Thyroid gland (tissue), 4 donors: Measurements from ENCODE around the gene LMNB1. TPM values are rescaled to one million over a fixed set of nuclear protein-coding genes. Genes with fewer than 3 reads are reported as not detected.
A peak's percentile ranks its signal among the peaks of the same experiment; 100 is the strongest.
"Not testable (repeated sequence)": the region's sequence is repeated elsewhere in the genome, so short reads cannot be mapped to it uniquely, and the experiment has no call there.

Experiments
- DNase-seq, 2 donors: peaks; one replicate each; pipeline ENCODE4 v3.0.0-alpha.2; 2019
- H3K27ac ChIP-seq, 3 donors: fragments of 200-600 bp; sonication (generic); 1 replicate in 2 of 3; 2 replicates in 1 of 3; pipeline ENCODE4 v1.5.1; 2016 to 2019; ENCODE audit warnings: mild to moderate bottlenecking in 1 of 3, moderate library complexity in 1 of 3
- H3K27me3 ChIP-seq: fragments of 200-600 bp; sonication (generic); one replicate; pipeline ENCODE4 v1.5.1; 2019
- H3K36me3 ChIP-seq, 2 donors: fragments of 200-600 bp; sonication (generic); one replicate each; pipeline ENCODE4 v1.5.1; 2016 to 2019
- H3K4me1 ChIP-seq, 2 donors: fragments of 200-600 bp; sonication (generic); one replicate each; pipeline ENCODE4 v1.5.1; 2017 to 2019
- H3K4me3 ChIP-seq, 3 donors: fragments of 200-600 bp; sonication (generic); replicated peaks in 1 of 3; 1 replicate in 2 of 3; 2 replicates in 1 of 3; pipeline ENCODE4 v1.5.1; 2016; ENCODE audit warnings: mild to moderate bottlenecking in 1 of 3
- H3K9me3 ChIP-seq: fragments of 200-600 bp; sonication (generic); one replicate; pipeline ENCODE4 v1.5.1; 2017
- POLR2A ChIP-seq, 2 donors: fragments of 450-650 bp; IDR thresholded peaks; one replicate each; pipeline ENCODE4 v1.6.1; 2017; ENCODE audit warnings: antibody characterized with exemption in 2 of 2, mild to moderate bottlenecking in 2 of 2, moderate library complexity in 1 of 2
- WGBS, 2 donors: methylation state at CpG; one replicate each; pipeline ENCODE4 v1.1.5; 2017; 5-methylcytosine and 5-hydroxymethylcytosine counted together
- intact Hi-C: fragments of 100-400 bp; cut with DNase I; formaldehyde crosslinking; loops from one replicate; pipeline ENCODE4 v1.15.1; 2023
- total RNA-seq, 4 donors: library from RNA; depleted of rRNA; stranded (reverse); fragments of >200 nt; gene quantifications; one replicate each; pipeline ENCODE4 v1.2.3, GENCODE V29; 2016
- TF ChIP-seq, protein P1 (sequence below), 6 experiments: fragments of 200-600 bp in 3 of 6; fragments of 450-650 bp in 3 of 6; sonication (generic) in 3 of 6; IDR thresholded peaks; one replicate each; pipeline ENCODE4 v1.5.1; 2016 to 2019; ENCODE audit warnings: antibody characterized with exemption in 6 of 6, mild to moderate bottlenecking in 2 of 6, inconsistent platforms in 1 of 6, moderate library complexity in 1 of 6

The LMNB1 gene
- total RNA-seq, 4 donors from 2014 or later: 3.9 to 18.4 (median 6.5) TPM

DNA sequence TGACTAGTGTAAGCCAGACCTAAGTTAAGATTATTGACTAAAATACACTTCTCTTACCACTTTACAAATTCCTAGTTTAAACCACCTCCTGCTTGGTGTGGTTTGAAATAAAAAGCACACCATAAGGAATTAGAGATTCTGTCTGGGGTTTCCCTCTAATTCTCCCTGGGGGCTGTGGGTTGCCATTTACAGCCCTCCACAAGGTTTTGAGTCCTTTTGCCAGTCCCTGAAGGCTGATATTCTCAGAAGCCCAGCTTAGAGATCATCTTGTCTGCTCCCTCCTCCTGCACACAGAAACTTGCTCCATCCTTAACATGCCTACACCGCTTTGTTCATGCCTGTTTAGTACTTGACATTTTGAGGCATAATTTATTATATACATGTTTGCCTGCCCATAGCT, 7.2 kb upstream of the LMNB1 start:
- intact Hi-C loops: no loop called here
- Histone ChIP-seq H3K9me3 (no peaks in the 10 kb centered on the region), H3K4me1 (no peaks in the 10 kb centered on the region), H3K27ac (no peak overlapping the region), H3K36me3 (no peaks in the 10 kb centered on the region), H3K4me3 (no peak overlapping the region), H3K27me3 (no peaks in the 10 kb centered on the region)
- no peak for DNase-seq
- TF ChIP-seq POLR2A (IDR thresholded peaks at IDR 0.05): no peak
- TF ChIP-seq, protein P1, sequence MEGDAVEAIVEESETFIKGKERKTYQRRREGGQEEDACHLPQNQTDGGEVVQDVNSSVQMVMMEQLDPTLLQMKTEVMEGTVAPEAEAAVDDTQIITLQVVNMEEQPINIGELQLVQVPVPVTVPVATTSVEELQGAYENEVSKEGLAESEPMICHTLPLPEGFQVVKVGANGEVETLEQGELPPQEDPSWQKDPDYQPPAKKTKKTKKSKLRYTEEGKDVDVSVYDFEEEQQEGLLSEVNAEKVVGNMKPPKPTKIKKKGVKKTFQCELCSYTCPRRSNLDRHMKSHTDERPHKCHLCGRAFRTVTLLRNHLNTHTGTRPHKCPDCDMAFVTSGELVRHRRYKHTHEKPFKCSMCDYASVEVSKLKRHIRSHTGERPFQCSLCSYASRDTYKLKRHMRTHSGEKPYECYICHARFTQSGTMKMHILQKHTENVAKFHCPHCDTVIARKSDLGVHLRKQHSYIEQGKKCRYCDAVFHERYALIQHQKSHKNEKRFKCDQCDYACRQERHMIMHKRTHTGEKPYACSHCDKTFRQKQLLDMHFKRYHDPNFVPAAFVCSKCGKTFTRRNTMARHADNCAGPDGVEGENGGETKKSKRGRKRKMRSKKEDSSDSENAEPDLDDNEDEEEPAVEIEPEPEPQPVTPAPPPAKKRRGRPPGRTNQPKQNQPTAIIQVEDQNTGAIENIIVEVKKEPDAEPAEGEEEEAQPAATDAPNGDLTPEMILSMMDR (IDR thresholded peaks at IDR 0.05): no peak
- WGBS, 2 donors: 95 to 100% methylated on average over 1 of the region's 1 CpG

DNA sequence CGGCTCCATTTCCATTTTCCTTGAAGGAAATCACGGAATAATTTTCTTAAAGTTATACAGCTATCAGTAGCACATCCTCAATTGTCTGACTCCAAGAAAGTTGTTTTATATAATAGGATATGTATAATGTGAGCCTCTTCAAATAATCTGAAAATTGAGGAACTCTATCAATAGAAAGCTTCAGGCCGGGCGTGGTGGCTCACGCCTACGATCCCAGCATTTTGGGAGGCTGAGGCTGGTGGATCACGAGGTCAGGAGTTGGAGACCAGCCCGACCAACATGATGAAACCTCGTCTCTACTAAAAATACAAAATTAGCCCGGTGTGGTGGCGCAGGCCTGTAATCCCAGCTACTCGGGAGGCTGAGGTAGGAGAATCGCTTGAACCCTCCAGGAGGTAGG, 3.4 kb upstream of the LMNB1 start:
- H3K27ac ChIP-seq, intact Hi-C loops, H3K27me3 ChIP-seq, DNase-seq, H3K36me3 ChIP-seq, H3K9me3 ChIP-seq, H3K4me3 ChIP-seq, H3K4me1 ChIP-seq: not testable (repeated sequence)
- WGBS, 2 donors: 92 to 96% methylated on average over 13 of the region's 13 CpGs

DNA sequence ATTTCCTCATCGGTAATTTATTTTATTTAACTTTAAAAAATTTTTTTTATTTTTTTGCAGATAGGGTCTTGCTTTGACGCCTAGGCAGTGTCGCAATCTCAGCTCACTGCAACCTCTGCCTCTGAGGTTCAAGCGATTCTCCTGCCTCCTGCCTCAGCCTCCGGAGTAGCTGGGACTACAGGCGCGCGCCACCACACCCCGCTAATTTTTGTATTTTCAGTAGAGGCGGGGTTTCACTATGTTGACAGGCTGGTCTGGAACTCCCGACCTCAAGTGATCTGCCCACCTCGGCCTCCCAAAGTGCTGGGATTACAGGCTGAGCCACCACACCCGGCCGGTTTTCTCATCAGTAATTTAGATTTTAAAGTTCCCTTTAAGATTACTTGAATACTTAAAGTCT, 2.3 kb upstream of the LMNB1 start:
- H3K36me3 ChIP-seq, intact Hi-C loops, H3K4me3 ChIP-seq, H3K9me3 ChIP-seq, DNase-seq, H3K27me3 ChIP-seq, H3K27ac ChIP-seq: not testable (repeated sequence)
- WGBS, 2 donors: 91 to 97% methylated on average over 14 of the region's 14 CpGs
- peaks cover 11 to 12% of the 10 kb centered on the region in 2 donors for H3K4me1 ChIP-seq

DNA sequence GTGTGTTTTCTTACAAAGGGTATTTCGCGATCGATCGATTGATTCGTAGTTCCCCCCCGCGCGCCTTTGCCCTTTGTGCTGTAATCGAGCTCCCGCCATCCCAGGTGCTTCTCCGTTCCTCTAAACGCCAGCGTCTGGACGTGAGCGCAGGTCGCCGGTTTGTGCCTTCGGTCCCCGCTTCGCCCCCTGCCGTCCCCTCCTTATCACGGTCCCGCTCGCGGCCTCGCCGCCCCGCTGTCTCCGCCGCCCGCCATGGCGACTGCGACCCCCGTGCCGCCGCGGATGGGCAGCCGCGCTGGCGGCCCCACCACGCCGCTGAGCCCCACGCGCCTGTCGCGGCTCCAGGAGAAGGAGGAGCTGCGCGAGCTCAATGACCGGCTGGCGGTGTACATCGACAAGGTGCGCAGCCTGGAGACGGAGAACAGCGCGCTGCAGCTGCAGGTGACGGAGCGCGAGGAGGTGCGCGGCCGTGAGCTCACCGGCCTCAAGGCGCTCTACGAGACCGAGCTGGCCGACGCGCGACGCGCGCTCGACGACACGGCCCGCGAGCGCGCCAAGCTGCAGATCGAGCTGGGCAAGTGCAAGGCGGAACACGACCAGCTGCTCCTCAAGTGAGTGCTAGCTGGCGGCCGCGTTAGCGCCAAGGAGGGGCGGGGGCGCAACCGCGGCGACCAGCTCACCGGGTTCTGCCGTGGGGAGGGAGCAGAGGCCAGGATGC, 480 bp downstream of the LMNB1 start:
- H3K27ac ChIP-seq: peak overlapping the region in 2 of 3 donors; percentile 46 to 88
- H3K4me3 ChIP-seq: peak overlapping the region; percentile 36 to 92 (median 79)
- peak; percentile 58 to 61 for DNase-seq
- WGBS, 2 donors: 1% methylated on average over 22 of the region's 93 CpGs; no CpG with 5 or more reads in 1 of the 2 donors
- H3K9me3 ChIP-seq: no peaks in the 10 kb centered on the region
- intact Hi-C loops: loop anchor here (5.0 kb wide), 1 partner anchor 100 kb away; no protein-coding TSS in a partner anchor
- H3K27me3 ChIP-seq: no peaks in the 10 kb centered on the region
- no peaks in the 10 kb centered on the region for H3K36me3 ChIP-seq
- peak in 1 of 2 donors; percentile 16 for TF ChIP-seq POLR2A (IDR thresholded peaks at IDR 0.05)
- TF ChIP-seq, protein P1 (IDR thresholded peaks at IDR 0.05): peak in 3 of 6 experiments; percentile 5 to 11 (median 6)
- peaks cover 11 to 12% of the 10 kb centered on the region in 2 donors for H3K4me1 ChIP-seq

DNA sequence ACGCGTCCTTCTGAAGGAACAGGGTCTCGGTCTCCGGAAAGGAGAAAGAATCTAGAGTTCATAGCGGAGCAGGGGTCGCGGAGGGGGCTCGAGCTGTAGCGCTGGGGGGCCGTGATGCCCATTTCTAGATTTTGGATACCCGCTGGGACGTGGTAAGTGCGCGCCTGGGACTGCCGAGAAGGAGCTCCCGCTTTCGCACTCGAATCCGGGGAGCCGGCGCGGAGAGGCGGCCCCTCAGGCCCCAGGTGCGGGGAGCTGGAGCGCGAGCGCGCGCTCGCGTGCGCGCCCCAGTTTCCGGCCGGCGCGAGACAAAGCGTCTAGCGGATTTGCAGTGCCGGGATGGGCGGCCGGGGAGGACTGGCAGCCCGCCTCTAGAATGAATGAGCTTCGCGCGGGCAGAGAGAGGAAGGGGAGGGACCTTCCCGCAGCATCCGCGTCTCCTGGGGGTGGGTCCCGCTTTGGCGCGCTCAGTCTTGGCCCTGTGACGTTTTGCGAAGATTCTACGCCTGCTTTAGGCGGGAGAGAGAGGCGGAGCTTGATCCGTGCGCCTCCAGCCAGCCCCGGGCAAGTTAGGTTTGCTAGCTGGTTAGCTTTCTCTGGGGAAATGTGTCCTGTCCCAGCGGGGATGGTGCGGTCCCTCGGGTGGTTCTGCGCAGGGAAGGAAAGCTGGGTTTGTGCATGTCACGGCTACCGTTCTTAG, 1.2 kb downstream of the LMNB1 start:
- H3K36me3 ChIP-seq: no peaks in the 10 kb centered on the region
- 0 to 1% methylated on average over 21 to 29 of the region's 66 CpGs for WGBS, 2 donors
- peak overlapping the region in 2 of 3 donors; percentile 46 to 88 for H3K27ac ChIP-seq

More for the DNA sequence above, 1.2 kb downstream of the LMNB1 start:
- peak; percentile 71 to 75 for DNase-seq
- H3K4me3 ChIP-seq: peak overlapping the region; percentile 36 to 92 (median 79)
- intact Hi-C loops: loop anchor here (5.0 kb wide), 1 partner anchor 101 kb away; no protein-coding TSS in a partner anchor
- no peaks in the 10 kb centered on the region for H3K27me3 ChIP-seq
- no peaks in the 10 kb centered on the region for H3K9me3 ChIP-seq
- peaks cover 11 to 12% of the 10 kb centered on the region in 2 donors for H3K4me1 ChIP-seq
- peak in 1 of 2 donors; percentile 46 for TF ChIP-seq POLR2A (IDR thresholded peaks at IDR 0.05)
- TF ChIP-seq, protein P1 (IDR thresholded peaks at IDR 0.05): no peak
